Hematopoietic multipotent progenitor cell (in vitro differentiated cells): ENCODE results near the gene RALGPS2. TPM values are rescaled to one million over a fixed set of nuclear protein-coding genes. Genes with fewer than 3 reads are reported as not detected.
"Not testable (repeated sequence)": the region's sequence is repeated elsewhere in the genome, so short reads cannot be mapped to it uniquely, and the experiment has no call there.

ENCODE experiments used
- DNase-seq, 3 donors: peaks; one replicate each; pipeline ENCODE4 v3.0.0-alpha.2; 2011 to 2015; ENCODE audit warnings: low read depth in 2 of 3, low spot score in 2 of 3
- total RNA-seq: library from RNA; depleted of rRNA; stranded (reverse); fragments of >200 nt; gene quantifications from one replicate; pipeline ENCODE4 v1.2.3, GENCODE V29; 2012

RALGPS2 gene
- total RNA-seq, 1 donor = 15.9 TPM

DNA sequence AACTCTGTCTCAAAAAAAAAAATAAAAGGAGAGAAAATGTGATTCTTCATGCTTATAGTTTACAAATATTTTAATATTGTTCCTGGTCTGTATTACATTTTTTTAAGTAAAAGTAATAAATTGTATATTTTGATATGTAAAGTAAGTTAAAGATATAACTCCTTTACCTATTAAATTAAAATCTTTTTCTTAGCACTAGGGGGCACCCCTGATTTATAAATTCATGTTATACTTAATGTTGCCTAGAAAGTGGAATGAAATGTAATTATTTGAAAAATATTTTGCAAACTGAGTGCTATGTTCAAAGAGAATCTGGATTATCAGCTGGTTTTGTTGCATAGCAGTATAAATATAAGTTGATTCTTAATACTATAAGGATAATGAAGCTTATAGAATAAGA is 49.2 kb downstream of the RALGPS2 start:
- peak in 2 of 3 donors; percentile 16 to 68 for DNase-seq

DNA sequence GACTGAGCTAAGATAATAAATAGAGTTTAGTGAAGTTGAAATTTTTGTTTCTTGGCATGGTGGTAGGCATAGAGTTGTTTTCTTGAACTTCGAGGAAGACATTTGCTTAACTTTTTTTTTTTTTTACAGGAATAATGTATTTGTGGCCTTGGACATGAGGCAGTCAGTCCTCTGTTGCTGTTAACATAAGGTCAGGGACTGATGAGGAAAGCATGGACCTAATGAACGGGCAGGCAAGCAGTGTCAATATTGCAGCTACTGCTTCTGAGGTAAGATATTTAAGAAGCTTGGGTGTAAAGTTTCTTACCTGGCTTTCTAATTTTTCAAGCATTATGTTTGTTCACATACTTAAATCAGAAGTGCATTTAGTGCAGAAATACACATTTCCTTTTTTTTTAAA is 51.5 kb downstream of the RALGPS2 start:
- DNase-seq = no peak

DNA sequence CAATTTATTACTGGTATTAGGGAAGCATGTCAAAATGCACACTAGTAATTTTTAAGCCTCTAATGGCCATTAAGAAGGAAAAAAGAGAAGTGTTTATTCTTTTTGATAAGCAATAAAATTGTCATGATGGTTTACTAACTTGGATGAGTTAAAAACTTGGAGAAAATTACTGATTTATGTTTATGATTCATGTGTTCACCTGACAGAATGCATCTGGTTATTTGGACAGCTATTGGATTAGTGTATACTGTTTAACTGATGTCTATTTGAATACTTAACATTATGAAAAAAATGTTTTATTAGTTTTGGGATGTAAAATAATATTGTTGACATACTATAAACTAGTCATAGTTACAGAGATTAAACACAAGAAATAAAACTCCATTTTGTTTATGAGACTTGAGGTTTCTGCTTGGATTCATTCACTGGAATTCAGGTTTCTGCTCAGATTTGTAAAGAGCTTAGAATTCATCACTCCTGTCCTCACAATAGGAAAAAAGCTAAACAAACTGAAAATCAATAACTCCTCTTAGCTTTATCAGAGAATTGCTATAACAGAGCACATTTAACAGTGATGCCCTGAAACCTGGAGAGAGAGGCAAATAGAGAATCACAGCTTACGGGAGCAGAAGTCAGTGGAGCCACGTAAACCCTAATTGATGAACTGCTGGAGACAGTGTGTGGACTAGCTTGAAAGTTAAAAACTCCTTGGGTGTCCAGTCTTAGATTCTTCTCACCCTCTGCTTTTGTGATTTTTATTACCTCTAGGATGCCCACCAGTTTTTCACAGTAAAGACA is 56.7 kb downstream of the RALGPS2 start:
- DNase-seq = no peak

GRCh38 chr1:178784131-178784536 is 59.1 kb downstream of the RALGPS2 start:
- DNase-seq = no peak

GRCh38 chr1:178792394-178792793 is 67.3 kb downstream of the RALGPS2 start:
- DNase-seq = no peak

- no peak for DNase-seq
Observed at GRCh38 chr1:178796013-178796412, 71.0 kb downstream of the RALGPS2 start.

DNA sequence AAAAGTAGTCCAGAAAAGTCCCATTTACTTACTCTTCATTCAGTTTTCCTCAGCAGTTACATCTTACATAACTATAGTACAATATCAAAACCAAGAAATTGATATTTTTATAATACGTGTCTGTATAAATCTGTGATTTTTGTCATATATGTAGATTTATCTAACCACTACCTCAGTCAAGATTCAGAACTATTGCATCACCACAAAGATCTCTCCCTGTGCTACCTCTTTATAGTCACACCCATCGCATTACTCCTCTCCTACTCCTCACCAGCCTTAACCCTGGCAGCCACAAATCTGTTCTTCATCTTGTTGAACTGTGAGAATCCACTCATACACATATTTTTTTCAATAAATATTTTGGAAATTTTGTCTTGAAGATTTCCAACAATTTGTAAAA is 72.5 kb downstream of the RALGPS2 start:
- no peak for DNase-seq

GRCh38 chr1:178798232-178798861 is 73.3 kb downstream of the RALGPS2 start:
- DNase-seq = no peak

GRCh38 chr1:178802873-178803272 is 77.8 kb downstream of the RALGPS2 start:
- DNase-seq = no peak

- DNase-seq = no peak
Observed at GRCh38 chr1:178806665-178807300, 81.7 kb downstream of the RALGPS2 start.

DNA sequence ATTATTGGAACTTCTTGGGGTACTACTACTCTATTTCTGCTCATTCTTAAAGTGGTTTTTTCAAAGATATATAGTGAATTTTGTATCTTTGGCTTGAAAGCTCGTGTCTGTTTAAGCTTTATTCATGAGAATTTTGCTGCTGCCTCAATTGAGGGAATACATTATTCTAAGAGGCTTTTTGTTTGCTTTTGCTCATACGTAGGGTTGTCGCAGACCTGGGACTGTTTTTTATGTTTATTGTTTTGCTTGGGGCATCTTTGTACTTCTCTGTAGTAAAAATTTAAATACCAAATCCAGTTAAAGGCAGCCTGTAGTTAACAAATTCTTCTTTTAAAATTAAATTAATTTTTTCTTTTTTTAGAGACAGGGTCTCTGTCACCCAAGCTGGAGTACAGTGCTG is 83.5 kb downstream of the RALGPS2 start:
- DNase-seq = no peak

DNA sequence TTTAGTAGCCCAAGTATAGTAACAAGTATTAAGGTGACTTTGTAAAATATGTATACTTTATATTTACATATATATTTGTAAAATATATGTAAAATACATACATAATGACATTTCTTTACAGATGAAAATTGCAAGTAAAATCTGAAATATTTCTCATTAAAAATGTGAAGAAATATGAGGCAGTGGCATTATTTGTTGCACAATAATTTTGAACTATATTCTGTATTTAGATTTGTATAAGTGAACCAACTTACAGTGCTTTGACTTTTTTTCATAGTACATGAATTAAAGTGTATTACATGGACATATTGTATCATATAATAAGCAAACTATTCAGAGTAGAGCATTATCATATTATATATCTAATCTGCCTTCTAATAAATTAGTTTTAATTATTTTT is 85.5 kb downstream of the RALGPS2 start:
- no peak for DNase-seq

DNA sequence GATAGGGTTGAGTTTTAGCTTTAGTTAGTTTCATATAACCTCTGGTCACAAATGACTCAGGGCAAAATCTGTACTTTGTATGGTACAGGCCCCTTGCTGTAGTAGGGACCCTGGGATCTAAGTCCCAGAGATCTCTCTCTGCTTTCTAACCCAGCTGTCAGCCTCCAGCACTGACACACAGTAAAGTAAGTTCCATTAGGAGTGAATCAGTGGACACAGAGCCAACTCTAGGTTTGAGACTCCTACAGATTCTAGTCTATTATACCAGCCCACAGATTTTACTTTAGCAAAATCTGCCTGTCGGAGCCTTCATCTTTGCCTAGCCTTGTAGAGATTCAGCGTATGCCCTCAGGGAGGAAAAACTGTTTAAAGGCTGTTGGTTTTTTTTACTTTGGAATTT is 93.4 kb downstream of the RALGPS2 start:
- no peak for DNase-seq

- no peak for DNase-seq
Observed at GRCh38 chr1:178819123-178819522, 94.1 kb downstream of the RALGPS2 start.

DNA sequence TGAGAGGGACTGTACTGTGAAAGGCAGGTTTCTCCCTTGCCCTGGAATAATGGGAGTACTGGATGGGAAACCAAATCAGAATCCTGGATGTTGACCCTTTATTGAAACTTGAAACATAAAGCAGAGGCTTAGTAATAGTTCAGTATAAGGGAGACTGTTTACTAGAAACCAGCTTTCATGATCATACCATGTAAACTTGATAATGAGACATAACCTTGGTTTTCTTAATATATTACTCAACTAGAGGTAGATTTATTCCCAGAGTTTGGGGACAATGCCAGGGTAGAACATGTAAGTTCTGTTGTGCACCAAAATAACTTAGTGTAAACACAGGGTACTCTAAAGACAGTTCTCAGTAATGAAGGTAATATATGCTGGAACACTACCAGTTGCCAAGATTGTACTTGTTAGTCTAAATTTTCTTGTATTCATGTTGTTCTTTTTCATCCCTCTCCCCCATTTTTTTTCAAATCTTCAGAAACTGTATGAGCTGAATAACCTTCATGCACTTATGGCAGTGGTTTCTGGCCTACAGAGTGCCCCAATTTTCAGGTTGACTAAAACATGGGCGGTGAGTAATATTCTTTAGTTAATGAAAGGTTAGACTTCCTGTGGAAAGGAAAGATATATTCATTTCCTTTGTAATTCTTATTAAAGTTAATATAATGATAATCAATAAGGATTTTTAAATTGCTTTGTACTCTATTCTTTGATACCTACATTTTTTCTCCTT is 96.3 kb downstream of the RALGPS2 start:
- DNase-seq = no peak

DNA sequence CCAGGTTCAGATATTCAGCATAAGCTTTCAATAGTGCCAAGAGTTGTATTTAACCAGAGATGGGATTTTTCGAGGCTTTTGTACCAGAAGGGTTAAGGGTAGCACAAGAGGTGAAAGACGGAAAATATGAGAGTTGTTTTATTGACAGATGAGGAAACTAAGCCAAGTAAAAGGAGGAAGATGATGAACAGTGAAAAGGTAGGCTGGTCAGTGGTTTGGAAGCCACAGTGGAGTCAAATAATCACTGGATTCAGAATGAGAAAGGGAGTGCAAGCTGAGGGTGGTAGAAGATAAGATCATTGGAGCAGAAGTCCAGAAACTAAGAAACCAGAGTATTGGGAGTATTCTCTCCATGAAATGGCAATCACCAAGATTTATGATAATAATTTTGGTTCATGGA is 100.1 kb downstream of the RALGPS2 start:
- DNase-seq = no peak

- DNase-seq = no peak
Observed at GRCh38 chr1:178844436-178844835, 119.4 kb downstream of the RALGPS2 start.

GRCh38 chr1:178846306-178846705 is 121.3 kb downstream of the RALGPS2 start:
- no peak for DNase-seq

GRCh38 chr1:178847396-178847849 is 122.4 kb downstream of the RALGPS2 start:
- no peak for DNase-seq

DNA sequence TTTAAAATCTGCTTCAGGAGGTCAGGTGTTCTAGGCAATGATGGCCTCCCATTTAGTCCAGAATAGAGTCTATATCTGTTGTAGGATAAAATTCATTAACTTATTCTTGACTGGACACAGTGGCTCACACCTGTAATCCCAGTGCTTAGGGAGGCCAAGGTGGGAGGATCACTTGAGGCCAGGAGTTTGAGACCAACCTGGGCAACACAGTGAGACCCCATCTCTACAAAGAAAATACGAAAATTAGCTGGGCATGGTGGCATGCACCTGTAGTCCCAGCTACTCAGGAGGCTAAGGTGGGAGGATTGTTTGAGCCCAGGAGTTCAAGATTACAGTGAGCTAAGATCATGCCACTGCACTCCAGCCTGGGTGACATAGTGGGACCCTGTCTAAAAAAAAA is 122.9 kb downstream of the RALGPS2 start:
- not testable (repeated sequence) for DNase-seq

- DNase-seq = no peak
Observed at GRCh38 chr1:178849918-178850317, 124.9 kb downstream of the RALGPS2 start.
